GM12878 (cell line): Measurements from ENCODE around the gene TCERG1. TPM values are rescaled to one million over a fixed set of nuclear protein-coding genes. Genes with fewer than 3 reads are reported as not detected.

ENCODE experiments used
- BACH1 ChIP-seq: fragments of 450-650 bp; IDR thresholded peaks from 2 replicates; pipeline ENCODE4 v1.6.1; 2017; ENCODE audit warnings: mild to moderate bottlenecking, borderline replicate concordance
- BRCA1 ChIP-seq: IDR thresholded peaks from 2 replicates; pipeline ENCODE4 v1.6.1; 2011; ENCODE audit warnings: low read depth, low read length, improper control_type of control experiment
- CEBPB ChIP-seq, 2 experiments: fragments of 150-350 bp in 1 of 2; IDR thresholded peaks; 2 replicates each; pipeline ENCODE4 v1.6.1; 2012 to 2014; ENCODE audit warnings: low read depth in 2 of 2, low read length in 2 of 2, borderline replicate concordance in 1 of 2, inconsistent platforms in 1 of 2
- E2F4 ChIP-seq: IDR thresholded peaks from 2 replicates; pipeline ENCODE4 v1.6.1; 2012; ENCODE audit warnings: low read depth, low read length, improper control_type of control experiment
- ETV6 ChIP-seq, 2 experiments: fragments of 450-650 bp in 1 of 2; IDR thresholded peaks in 1 of 2; conservative IDR thresholded peaks in 1 of 2; 2 replicates each; pipeline ENCODE4 v1.6.1; 2014; ENCODE audit warnings: antibody characterized with exemption in 1 of 2, borderline replicate concordance in 1 of 2, low read depth in 1 of 2, mild to moderate bottlenecking in 1 of 2, moderate library complexity in 1 of 2
- HDAC2 ChIP-seq: fragments of 200-600 bp; sonication (generic); IDR thresholded peaks from 2 replicates; pipeline ENCODE4 v1.6.1; 2017
- HSF1 ChIP-seq: fragments of 150-350 bp; IDR thresholded peaks from 2 replicates; pipeline ENCODE4 v1.6.1; 2014; ENCODE audit warnings: mild to moderate bottlenecking, low read depth, low read length
- JUNB ChIP-seq: IDR thresholded peaks from 2 replicates; pipeline ENCODE4 v1.6.1; 2016; ENCODE audit warnings: antibody characterized with exemption, mild to moderate bottlenecking
- NBN ChIP-seq: fragments of 450-650 bp; IDR thresholded peaks from 2 replicates; pipeline ENCODE4 v1.6.1; 2016
- NFIC ChIP-seq: IDR thresholded peaks from 2 replicates; pipeline ENCODE4 v1.6.1; 2012; ENCODE audit warnings: low read depth, mild to moderate bottlenecking, inconsistent platforms, low read length, moderate library complexity
- NFYA ChIP-seq: IDR thresholded peaks from 2 replicates; pipeline ENCODE4 v1.6.1; 2011; ENCODE audit warnings: low read depth, mild to moderate bottlenecking, low read length, improper control_type of control experiment, borderline replicate concordance
- PAX5 ChIP-seq: IDR thresholded peaks from 2 replicates; pipeline ENCODE4 v1.6.1; 2011; ENCODE audit warnings: low read depth, low read length, borderline replicate concordance
- PML ChIP-seq: IDR thresholded peaks from 2 replicates; pipeline ENCODE4 v1.6.1; 2012; ENCODE audit warnings: low read length, inconsistent platforms
- POLR2A ChIP-seq: IDR thresholded peaks from 2 replicates; pipeline ENCODE4 v1.6.1; 2011; ENCODE audit warnings: low read depth, mild to moderate bottlenecking, low read length
- RAD51 ChIP-seq: fragments of 450-650 bp; IDR thresholded peaks from 2 replicates; pipeline ENCODE4 v1.6.1; 2016; ENCODE audit warnings: moderate library complexity, mild to moderate bottlenecking, inconsistent platforms
- RB1 ChIP-seq: fragments of 450-650 bp; formaldehyde crosslinking; IDR thresholded peaks from 2 replicates; pipeline ENCODE4 v1.6.1; 2017; ENCODE audit warnings: mild to moderate bottlenecking, borderline replicate concordance
- SIN3A ChIP-seq: IDR thresholded peaks from 2 replicates; pipeline ENCODE4 v1.6.1; 2012; ENCODE audit warnings: low read depth, low read length, improper control_type of control experiment
- SMC3 ChIP-seq: IDR thresholded peaks from 2 replicates; pipeline ENCODE4 v1.6.1; 2011; ENCODE audit warnings: low read length, improper control_type of control experiment, borderline replicate concordance
- SUZ12 ChIP-seq: fragments of 200-600 bp; sonication (generic); IDR thresholded peaks from one replicate; pipeline ENCODE4 v1.6.1; 2018; ENCODE audit warnings: antibody characterized with exemption, mild to moderate bottlenecking; ENCODE audit not compliant: unreplicated experiment
- TAF1 ChIP-seq: IDR thresholded peaks from 2 replicates; pipeline ENCODE4 v1.6.1; 2011; ENCODE audit warnings: mild to moderate bottlenecking, low read depth, low read length, borderline replicate concordance
- ZNF207 ChIP-seq: fragments of 450-650 bp; IDR thresholded peaks from 2 replicates; pipeline ENCODE4 v1.6.1; 2014; ENCODE audit warnings: antibody characterized with exemption, mild to moderate bottlenecking, borderline replicate concordance
- polyA plus RNA-seq, 11 experiments: library from polyadenylated mRNA; depleted of rRNA in 4 of 11; unstranded in 6 of 11; stranded (reverse) in 5 of 11; fragments of >200 nt; fragmentation: Nextera tagmentation in 4 of 11; fragmentation: Illumina TruSeq in 1 of 11; extraction: Ambion mirVana in 4 of 11; extraction: Trizol in 1 of 11; gene quantifications; 1 replicate in 1 of 11; 2 replicates in 10 of 11; pipeline versions ENCODE4 v1.2.1 to v1.2.3, GENCODE V29; 2011 to 2016; ENCODE audit warnings: inconsistent platforms in 2 of 11, missing spikeins in 2 of 11, low read depth in 1 of 11
- total RNA-seq, 4 experiments: library from RNA; depleted of rRNA in 3 of 4; stranded (reverse); fragments of >200 nt in 3 of 4; fragmentation: Illumina TruSeq in 1 of 4; extraction: Trizol in 1 of 4; gene quantifications; 2 replicates each; pipeline versions ENCODE4 v1.2.1 to v1.2.3, GENCODE V29; 2013 to 2021
- TF ChIP-seq, protein P1 (sequence below): fragments of 450-650 bp; IDR thresholded peaks from 2 replicates; pipeline ENCODE4 v1.6.1; 2017; ENCODE audit warnings: antibody characterized with exemption, mild to moderate bottlenecking, moderate library complexity
- TF ChIP-seq, protein P2 (sequence below), 3 experiments: IDR thresholded peaks in 2 of 3; conservative IDR thresholded peaks in 1 of 3; 2 replicates each; pipeline ENCODE4 v1.5.1; 2011; ENCODE audit warnings: low read depth in 3 of 3, low read length in 3 of 3, mild to moderate bottlenecking in 3 of 3, control low read depth in 2 of 3, moderate library complexity in 2 of 3, inconsistent platforms in 1 of 3, mixed read lengths in 1 of 3; ENCODE audit not compliant: control insufficient read depth in 2 of 3, insufficient read depth in 1 of 3; ENCODE audit errors: extremely low read depth in 1 of 3

The TCERG1 gene
- total and polyA plus RNA-seq, 10 of the 15 experiments (the other 5 are each of a cell fraction or from before 2014, with no cell fraction given): 51.5 to 131 (median 91.6) TPM

GRCh38 chr5:146446861-146447733 is at the start of gene TCERG1 (continued):
- TF ChIP-seq, protein P1, sequence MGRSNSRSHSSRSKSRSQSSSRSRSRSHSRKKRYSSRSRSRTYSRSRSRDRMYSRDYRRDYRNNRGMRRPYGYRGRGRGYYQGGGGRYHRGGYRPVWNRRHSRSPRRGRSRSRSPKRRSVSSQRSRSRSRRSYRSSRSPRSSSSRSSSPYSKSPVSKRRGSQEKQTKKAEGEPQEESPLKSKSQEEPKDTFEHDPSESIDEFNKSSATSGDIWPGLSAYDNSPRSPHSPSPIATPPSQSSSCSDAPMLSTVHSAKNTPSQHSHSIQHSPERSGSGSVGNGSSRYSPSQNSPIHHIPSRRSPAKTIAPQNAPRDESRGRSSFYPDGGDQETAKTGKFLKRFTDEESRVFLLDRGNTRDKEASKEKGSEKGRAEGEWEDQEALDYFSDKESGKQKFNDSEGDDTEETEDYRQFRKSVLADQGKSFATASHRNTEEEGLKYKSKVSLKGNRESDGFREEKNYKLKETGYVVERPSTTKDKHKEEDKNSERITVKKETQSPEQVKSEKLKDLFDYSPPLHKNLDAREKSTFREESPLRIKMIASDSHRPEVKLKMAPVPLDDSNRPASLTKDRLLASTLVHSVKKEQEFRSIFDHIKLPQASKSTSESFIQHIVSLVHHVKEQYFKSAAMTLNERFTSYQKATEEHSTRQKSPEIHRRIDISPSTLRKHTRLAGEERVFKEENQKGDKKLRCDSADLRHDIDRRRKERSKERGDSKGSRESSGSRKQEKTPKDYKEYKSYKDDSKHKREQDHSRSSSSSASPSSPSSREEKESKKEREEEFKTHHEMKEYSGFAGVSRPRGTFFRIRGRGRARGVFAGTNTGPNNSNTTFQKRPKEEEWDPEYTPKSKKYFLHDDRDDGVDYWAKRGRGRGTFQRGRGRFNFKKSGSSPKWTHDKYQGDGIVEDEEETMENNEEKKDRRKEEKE: no peak
- TF ChIP-seq SMC3 (no peak), PML (0 out of 2 replicates have a peak, but pooled peaks have one; percentile 3), TAF1 (peak; percentile 80), NBN (peak; percentile 46; the same call in 1 of the 2 replicates), BRCA1 (peak; percentile 73), ZNF207 (no peak), PAX5 (peak; percentile 16; the same call in 1 of the 2 replicates), NFIC (no peak), ETV6 (conservative IDR thresholded peaks at IDR 0.05 in 1 of 2, IDR thresholded peaks at IDR 0.05 in 1 of 2; ENCODE audit: borderline replicate concordance in 1 of 2, low read depth in 1 of 2) (no peak), RAD51 (peak; percentile 89), HSF1 (0 out of 2 replicates have a peak, but pooled peaks have one; percentile 36), RB1 (no peak; the same call in 1 of the 2 replicates), POLR2A (peak; percentile 87), SUZ12 (no peak), HDAC2 (no peak), SIN3A (peak; percentile 74; the same call in 1 of the 2 replicates), E2F4 (peak; percentile 92), BACH1 (peak; percentile 47; the same call in 1 of the 2 replicates), JUNB (no peak), NFYA (peak; percentile 78), CEBPB (IDR thresholded peaks at IDR 0.05; ENCODE audit: borderline replicate concordance in 1 of 2, low read depth in 2 of 2, low read length in 2 of 2) (no peak)
- TF ChIP-seq, protein P2, sequence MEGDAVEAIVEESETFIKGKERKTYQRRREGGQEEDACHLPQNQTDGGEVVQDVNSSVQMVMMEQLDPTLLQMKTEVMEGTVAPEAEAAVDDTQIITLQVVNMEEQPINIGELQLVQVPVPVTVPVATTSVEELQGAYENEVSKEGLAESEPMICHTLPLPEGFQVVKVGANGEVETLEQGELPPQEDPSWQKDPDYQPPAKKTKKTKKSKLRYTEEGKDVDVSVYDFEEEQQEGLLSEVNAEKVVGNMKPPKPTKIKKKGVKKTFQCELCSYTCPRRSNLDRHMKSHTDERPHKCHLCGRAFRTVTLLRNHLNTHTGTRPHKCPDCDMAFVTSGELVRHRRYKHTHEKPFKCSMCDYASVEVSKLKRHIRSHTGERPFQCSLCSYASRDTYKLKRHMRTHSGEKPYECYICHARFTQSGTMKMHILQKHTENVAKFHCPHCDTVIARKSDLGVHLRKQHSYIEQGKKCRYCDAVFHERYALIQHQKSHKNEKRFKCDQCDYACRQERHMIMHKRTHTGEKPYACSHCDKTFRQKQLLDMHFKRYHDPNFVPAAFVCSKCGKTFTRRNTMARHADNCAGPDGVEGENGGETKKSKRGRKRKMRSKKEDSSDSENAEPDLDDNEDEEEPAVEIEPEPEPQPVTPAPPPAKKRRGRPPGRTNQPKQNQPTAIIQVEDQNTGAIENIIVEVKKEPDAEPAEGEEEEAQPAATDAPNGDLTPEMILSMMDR (IDR thresholded peaks at IDR 0.05 in 2 of 3, conservative IDR thresholded peaks at IDR 0.05 in 1 of 3; ENCODE audit: control insufficient read depth in 2 of 3, extremely low read depth in 1 of 3, insufficient read depth in 1 of 3, low read depth in 3 of 3, low read length in 3 of 3): peak; percentile 60 to 88 (median 75)
